Glutamatergic neuron (in vitro differentiated cells): ENCODE results near the gene SPTBN1. TPM values are rescaled to one million over a fixed set of nuclear protein-coding genes. Genes with fewer than 3 reads are reported as not detected.

Experiments
- DNase-seq: peaks from one replicate; pipeline ENCODE4 v3.0.0; 2022
- H3K27ac Mint-ChIP-seq: one replicate; pipeline ENCODE4 v1.8.0; 2020; ENCODE audit warnings: mild to moderate bottlenecking, mixed read lengths, inconsistent platforms; ENCODE audit not compliant: unreplicated experiment
- H3K27me3 Mint-ChIP-seq: one replicate; pipeline ENCODE4 v1.8.0; 2020; ENCODE audit warnings: mild to moderate bottlenecking, moderate library complexity, mixed read lengths, inconsistent platforms; ENCODE audit not compliant: unreplicated experiment
- H3K36me3 Mint-ChIP-seq: one replicate; pipeline ENCODE4 v1.8.0; 2020; ENCODE audit warnings: mild to moderate bottlenecking, mixed read lengths, inconsistent platforms; ENCODE audit not compliant: unreplicated experiment
- H3K4me1 Mint-ChIP-seq: one replicate; pipeline ENCODE4 v1.8.0; 2020; ENCODE audit warnings: mild to moderate bottlenecking, low read depth, mixed read lengths, inconsistent platforms; ENCODE audit not compliant: unreplicated experiment
- H3K4me3 Mint-ChIP-seq: one replicate; pipeline ENCODE4 v1.8.0; 2020; ENCODE audit warnings: mild to moderate bottlenecking, mixed read lengths, inconsistent platforms; ENCODE audit not compliant: unreplicated experiment
- H3K9me3 Mint-ChIP-seq: one replicate; pipeline ENCODE4 v1.8.0; 2020; ENCODE audit warnings: mild to moderate bottlenecking, moderate library complexity, mixed read lengths, inconsistent platforms; ENCODE audit not compliant: unreplicated experiment
- total RNA-seq: library from RNA; stranded (reverse); fragmentation: NEBNext Ultra II Directional; extraction: Animal tissue kit (Norgen Biotek cat#: 25700); gene quantifications from one replicate; pipeline ENCODE4 v1.2.1, GENCODE V29; 2021; ENCODE audit not compliant: unreplicated experiment
- TF ChIP-seq, protein P1 (sequence below): fragments of 200-600 bp; sonication (generic); IDR thresholded peaks from one replicate; pipeline ENCODE4 v1.5.0; 2021; ENCODE audit not compliant: partially characterized antibody, unreplicated experiment

Gene SPTBN1
- total RNA-seq, 1 donor from 2014 or later = 385 TPM

DNA sequence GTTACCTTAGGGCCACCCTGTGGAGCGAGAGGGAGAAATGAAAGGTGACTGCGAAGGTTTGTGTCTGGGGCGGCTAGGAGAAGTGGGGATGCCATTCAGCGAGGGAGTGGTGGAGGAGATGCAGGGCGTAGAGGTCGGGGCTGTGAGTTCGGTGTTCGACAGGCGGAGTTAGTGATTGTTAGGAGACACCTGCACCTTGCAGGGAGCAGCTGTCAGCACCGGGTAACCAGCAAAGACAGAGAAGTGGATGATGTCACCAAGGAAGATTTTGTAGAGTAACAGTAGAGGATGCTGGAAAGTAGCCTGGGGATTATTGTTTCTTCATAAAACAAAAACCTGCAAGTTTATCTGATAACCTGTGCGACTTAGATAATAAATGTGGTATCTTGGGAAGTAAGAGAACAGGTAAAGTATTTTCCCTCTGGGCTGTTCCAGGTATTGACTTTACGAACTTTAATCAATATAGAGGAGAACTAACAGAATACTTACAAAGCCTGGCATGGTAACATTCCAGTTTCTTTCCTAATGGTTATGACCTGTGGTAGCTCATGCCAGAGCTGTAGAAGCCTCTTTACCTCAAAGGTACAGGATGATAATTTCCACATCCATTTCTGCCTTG, 63.8 kb downstream of the SPTBN1 start:
- TF ChIP-seq, protein P1, sequence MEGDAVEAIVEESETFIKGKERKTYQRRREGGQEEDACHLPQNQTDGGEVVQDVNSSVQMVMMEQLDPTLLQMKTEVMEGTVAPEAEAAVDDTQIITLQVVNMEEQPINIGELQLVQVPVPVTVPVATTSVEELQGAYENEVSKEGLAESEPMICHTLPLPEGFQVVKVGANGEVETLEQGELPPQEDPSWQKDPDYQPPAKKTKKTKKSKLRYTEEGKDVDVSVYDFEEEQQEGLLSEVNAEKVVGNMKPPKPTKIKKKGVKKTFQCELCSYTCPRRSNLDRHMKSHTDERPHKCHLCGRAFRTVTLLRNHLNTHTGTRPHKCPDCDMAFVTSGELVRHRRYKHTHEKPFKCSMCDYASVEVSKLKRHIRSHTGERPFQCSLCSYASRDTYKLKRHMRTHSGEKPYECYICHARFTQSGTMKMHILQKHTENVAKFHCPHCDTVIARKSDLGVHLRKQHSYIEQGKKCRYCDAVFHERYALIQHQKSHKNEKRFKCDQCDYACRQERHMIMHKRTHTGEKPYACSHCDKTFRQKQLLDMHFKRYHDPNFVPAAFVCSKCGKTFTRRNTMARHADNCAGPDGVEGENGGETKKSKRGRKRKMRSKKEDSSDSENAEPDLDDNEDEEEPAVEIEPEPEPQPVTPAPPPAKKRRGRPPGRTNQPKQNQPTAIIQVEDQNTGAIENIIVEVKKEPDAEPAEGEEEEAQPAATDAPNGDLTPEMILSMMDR = no peak
- Mint-ChIP-seq H3K36me3 (no peaks in the 10 kb centered on the region), H3K27ac (peak overlapping the region; percentile 36), H3K4me1 (peaks cover 30% of the 10 kb centered on the region), H3K27me3 (peaks cover 5% of the 10 kb centered on the region), H3K9me3 (peaks cover 2% of the 10 kb centered on the region), H3K4me3 (peak overlapping the region; percentile 16)
- DNase-seq = no peak

DNA sequence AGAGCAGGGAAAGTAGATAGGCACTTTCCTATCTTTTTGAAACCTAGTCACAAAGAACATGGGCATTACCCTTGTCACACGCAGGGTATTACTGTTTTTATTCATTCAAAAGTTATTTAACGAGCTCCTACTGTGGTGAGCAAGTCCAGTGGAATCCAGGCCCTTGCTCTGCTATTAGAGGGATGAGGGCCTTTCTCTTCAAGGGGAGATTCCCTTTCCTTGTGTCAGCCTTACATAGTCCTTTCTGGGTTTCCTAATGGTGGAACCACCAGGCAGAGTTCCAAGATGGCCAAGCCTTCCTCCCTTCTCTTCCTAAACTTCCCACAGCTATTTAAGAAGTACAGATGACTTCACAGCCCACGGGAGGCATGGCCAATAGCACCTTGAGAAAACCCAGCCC, 64.6 kb downstream of the SPTBN1 start:
- H3K27ac Mint-ChIP-seq = no peak overlapping the region
- no peaks in the 10 kb centered on the region for H3K36me3 Mint-ChIP-seq
- peaks cover 30% of the 10 kb centered on the region for H3K4me1 Mint-ChIP-seq
- H3K4me3 Mint-ChIP-seq = no peak overlapping the region
- H3K27me3 Mint-ChIP-seq = peaks cover 6% of the 10 kb centered on the region
- DNase-seq = no peak
- H3K9me3 Mint-ChIP-seq = peaks cover 2% of the 10 kb centered on the region
- TF ChIP-seq, protein P1 = no peak

DNA sequence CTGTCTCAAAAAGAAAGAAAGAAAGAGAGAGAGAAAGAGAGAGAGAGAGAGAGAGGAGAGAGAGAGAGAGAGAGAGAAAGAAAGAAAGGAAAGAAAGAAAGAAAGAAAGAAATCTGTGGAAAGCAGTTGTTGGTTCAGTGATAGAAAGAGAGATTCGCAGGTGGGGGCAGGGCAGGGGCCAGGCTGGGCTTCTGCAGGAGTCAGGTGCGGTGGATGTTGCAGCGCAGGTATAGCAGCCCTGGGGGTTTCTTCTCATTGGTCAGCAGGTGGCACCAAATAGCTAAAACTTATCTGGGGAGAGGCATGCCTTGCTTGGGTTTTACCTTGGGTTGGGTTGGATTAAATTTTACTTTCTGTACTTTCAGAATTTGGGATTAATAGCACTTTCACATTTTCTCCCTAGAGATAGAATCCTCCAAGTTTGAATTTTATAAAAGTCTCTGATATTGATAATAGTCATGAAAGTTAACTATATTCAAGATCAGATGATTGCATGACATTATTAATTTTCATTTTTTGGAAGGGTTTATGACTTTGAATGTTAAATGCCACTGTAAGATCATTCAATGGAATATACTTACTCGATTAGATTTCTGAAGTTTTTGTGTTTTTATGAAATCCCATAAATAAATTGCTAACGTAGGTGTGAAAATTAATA, 66.6 kb downstream of the SPTBN1 start:
- H3K27ac Mint-ChIP-seq = peak overlapping the region; percentile 40
- peaks cover 27% of the 10 kb centered on the region for H3K4me1 Mint-ChIP-seq
- TF ChIP-seq, protein P1 = peak; percentile 43
- peaks cover 2% of the 10 kb centered on the region for H3K9me3 Mint-ChIP-seq
- no peak overlapping the region for H3K4me3 Mint-ChIP-seq
- peaks cover 6% of the 10 kb centered on the region for H3K27me3 Mint-ChIP-seq
- no peak for DNase-seq
- peaks cover 3% of the 10 kb centered on the region for H3K36me3 Mint-ChIP-seq

DNA sequence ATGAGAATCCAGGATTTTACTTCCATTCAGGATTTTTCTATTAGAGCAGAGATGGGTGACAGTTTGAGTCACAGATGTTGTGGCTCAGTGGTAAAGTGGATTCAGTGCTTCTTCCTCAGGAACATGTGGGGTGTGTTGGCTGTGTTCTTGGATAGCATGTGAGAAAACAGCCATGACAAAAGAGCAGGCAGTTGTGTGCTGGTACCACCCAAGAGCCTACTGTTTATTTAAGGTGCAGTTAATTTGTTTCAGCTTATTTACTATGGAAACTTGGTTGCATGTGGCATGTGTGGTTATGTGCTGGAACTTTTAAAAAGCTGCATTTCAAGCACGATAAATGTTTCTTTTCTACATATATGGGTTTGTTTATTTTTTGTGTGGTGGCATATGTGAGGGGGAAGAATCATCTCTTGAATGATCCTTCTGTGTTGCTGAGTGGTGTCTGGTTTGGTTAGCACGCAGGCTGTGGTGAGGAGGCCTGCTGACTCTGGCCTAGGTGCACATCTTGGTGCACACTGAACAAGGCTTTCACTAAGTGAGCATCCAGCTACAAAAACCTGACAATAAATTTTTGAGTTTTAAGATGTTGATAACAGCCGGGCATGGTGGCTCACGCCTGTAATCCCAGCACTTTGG, 67.3 kb downstream of the SPTBN1 start:
- peaks cover 25% of the 10 kb centered on the region for H3K4me1 Mint-ChIP-seq
- H3K27me3 Mint-ChIP-seq = peaks cover 6% of the 10 kb centered on the region
- DNase-seq = no peak
- peaks cover 2% of the 10 kb centered on the region for H3K9me3 Mint-ChIP-seq
- peaks cover 8% of the 10 kb centered on the region for H3K36me3 Mint-ChIP-seq
- peak overlapping the region; percentile 40 for H3K27ac Mint-ChIP-seq
- TF ChIP-seq, protein P1 = no peak
- no peak overlapping the region for H3K4me3 Mint-ChIP-seq
